Neuronal stem cell (in vitro differentiated cells): ENCODE data around the gene AHRR.

Source experiments
- DNase-seq: peaks from one replicate; pipeline ENCODE4 v3.0.0-alpha.2; 2013; ENCODE audit warnings: low spot score
- H2AFZ ChIP-seq: one replicate; pipeline ENCODE4 v1.6.1; 2013; ENCODE audit warnings: mild to moderate bottlenecking, low read length, inconsistent platforms
- H2AK5ac ChIP-seq: 2 replicates; pipeline ENCODE4 v1.6.1; 2013; ENCODE audit warnings: low read depth, mild to moderate bottlenecking, inconsistent platforms, low read length, moderate library complexity, mixed read lengths
- H2BK120ac ChIP-seq: 2 replicates; pipeline ENCODE4 v1.6.1; 2013; ENCODE audit warnings: low read depth, mild to moderate bottlenecking, inconsistent platforms, low read length, moderate library complexity, mixed read lengths
- H2BK12ac ChIP-seq: one replicate; pipeline ENCODE4 v1.6.1; 2013; ENCODE audit warnings: low read length, inconsistent platforms
- H2BK15ac ChIP-seq: 2 replicates; pipeline ENCODE4 v1.6.1; 2013; ENCODE audit warnings: mild to moderate bottlenecking, low read length, inconsistent platforms, mixed read lengths
- H2BK5ac ChIP-seq: one replicate; pipeline ENCODE4 v1.6.1; 2013; ENCODE audit warnings: inconsistent platforms, mild to moderate bottlenecking, low read length, moderate library complexity
- H3K14ac ChIP-seq: one replicate; pipeline ENCODE4 v1.6.1; 2013; ENCODE audit warnings: low read length, inconsistent platforms
- H3K18ac ChIP-seq: 2 replicates; pipeline ENCODE4 v1.6.1; 2013; ENCODE audit warnings: low read length, inconsistent platforms
- H3K23ac ChIP-seq: 2 replicates; pipeline ENCODE4 v1.6.1; 2013; ENCODE audit warnings: low read depth, mild to moderate bottlenecking, mixed read lengths, low read length, inconsistent platforms; ENCODE audit not compliant: poor library complexity
- H3K27ac ChIP-seq: replicated peaks from 3 replicates; pipeline ENCODE4 v1.5.1; 2013; ENCODE audit warnings: low read length, inconsistent platforms
- H3K27me3 ChIP-seq, 3 experiments: 2 replicates each; pipeline ENCODE4 v1.6.1; 2013; ENCODE audit warnings: low read length in 3 of 3, mild to moderate bottlenecking in 2 of 3, inconsistent platforms in 1 of 3, low read depth in 1 of 3, mixed read lengths in 1 of 3, moderate library complexity in 1 of 3; ENCODE audit not compliant: control insufficient read depth in 3 of 3, insufficient read depth in 3 of 3
- H3K36me3 ChIP-seq, 2 donors: replicated peaks in 1 of 2; 2 replicates each; pipeline ENCODE4 v1.6.1; 2013; ENCODE audit warnings: low read length in 2 of 2; ENCODE audit not compliant: control insufficient read depth in 2 of 2, insufficient read depth in 2 of 2
- H3K4ac ChIP-seq: 2 replicates; pipeline ENCODE4 v1.6.1; 2013; ENCODE audit warnings: inconsistent platforms, mild to moderate bottlenecking, low read length, moderate library complexity
- H3K4me1 ChIP-seq, 2 donors: 1 replicate in 1 of 2; 2 replicates in 1 of 2; pipeline ENCODE4 v1.6.1; 2013; ENCODE audit warnings: low read length in 2 of 2, low read depth in 1 of 2; ENCODE audit not compliant: control insufficient read depth in 2 of 2, insufficient read depth in 1 of 2
- H3K4me2 ChIP-seq: one replicate; pipeline ENCODE4 v1.6.1; 2013; ENCODE audit warnings: mild to moderate bottlenecking, low read length, inconsistent platforms; ENCODE audit not compliant: insufficient read depth, poor library complexity, severe bottlenecking
- H3K4me3 ChIP-seq, 2 donors: 2 replicates each; pipeline ENCODE4 v1.5.1; 2013; ENCODE audit warnings: low read length in 2 of 2, mild to moderate bottlenecking in 2 of 2, inconsistent platforms in 1 of 2, moderate library complexity in 1 of 2
- H3K79me1 ChIP-seq: one replicate; pipeline ENCODE4 v1.6.1; 2013; ENCODE audit warnings: low read depth, mild to moderate bottlenecking, inconsistent platforms, low read length, moderate library complexity
- H3K9ac ChIP-seq: one replicate; pipeline ENCODE4 v1.6.1; 2013; ENCODE audit warnings: mild to moderate bottlenecking, low read depth, low read length, inconsistent platforms; ENCODE audit not compliant: poor library complexity
- H3K9me3 ChIP-seq, 2 donors: replicated peaks in 1 of 2; 2 replicates each; pipeline versions ENCODE3 to v1.6.1; 2013; ENCODE audit warnings: low read length in 2 of 2, mild to moderate bottlenecking in 2 of 2, inconsistent platforms in 1 of 2, low read depth in 1 of 2, mixed read lengths in 1 of 2, moderate library complexity in 1 of 2; ENCODE audit not compliant: control insufficient read depth in 2 of 2, insufficient read depth in 1 of 2
- H4K8ac ChIP-seq: one replicate; pipeline ENCODE4 v1.6.1; 2013; ENCODE audit warnings: low read depth, mild to moderate bottlenecking, inconsistent platforms, low read length, moderate library complexity
- H4K91ac ChIP-seq: one replicate; pipeline ENCODE4 v1.6.1; 2013; ENCODE audit warnings: low read length, low read depth, mild to moderate bottlenecking, inconsistent platforms; ENCODE audit not compliant: poor library complexity
- WGBS, 2 donors: extraction: QIAGEN DNeasy Blood & Tissue Kit; methylation state at CpG; one replicate each; pipeline ENCODE4 v1.1.7; 2013; ENCODE audit warnings: missing lambda C conversion rate in 2 of 2, mixed read lengths in 1 of 2; ENCODE audit not compliant: insufficient read length in 2 of 2, insufficient replicate concordance in 1 of 2; ENCODE audit errors: extremely low coverage in 2 of 2; 5-methylcytosine and 5-hydroxymethylcytosine counted together

The AHRR gene

DNA sequence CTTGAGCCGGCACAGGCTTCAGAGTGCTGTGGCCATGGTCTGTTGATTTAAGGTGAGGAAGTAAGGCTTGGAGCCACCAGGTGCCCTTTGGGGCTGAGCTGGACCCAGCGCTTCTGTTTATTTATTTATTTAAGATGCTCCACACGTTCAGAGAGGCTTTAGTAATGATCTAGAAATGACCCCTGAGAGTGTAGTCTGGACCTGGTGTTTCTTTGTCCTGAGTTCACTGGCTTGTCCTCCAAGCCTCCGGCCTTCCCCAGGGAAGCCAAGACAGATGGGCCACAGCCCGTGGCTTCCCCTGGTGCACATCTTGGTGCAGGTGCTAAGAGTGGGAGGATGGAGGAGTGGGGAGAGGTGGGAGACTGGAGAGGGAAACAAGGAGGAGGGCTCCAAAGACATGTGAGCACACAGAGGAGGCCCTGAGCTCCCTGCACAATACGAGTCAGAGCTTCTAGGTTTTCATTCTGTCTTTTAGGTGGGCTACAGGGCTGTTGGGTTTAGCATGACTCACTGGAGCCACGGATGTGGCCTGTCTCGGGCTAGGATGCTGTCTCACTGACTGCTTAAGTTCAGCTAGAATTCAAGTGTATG, 56.9 kb downstream of the AHRR start:
- Histone ChIP-seq H4K8ac (no peak overlapping the region), H2BK5ac (no peak overlapping the region), H3K27ac (no peak overlapping the region), H3K14ac (no peak overlapping the region), H3K23ac (no peak overlapping the region), H3K9me3 (peaks cover 0 to 7% of the 10 kb centered on the region in 2 donors), H2AK5ac (no peak overlapping the region), H4K91ac (no peak overlapping the region), H3K27me3 (peaks cover 0 to 24% (median 15%) of the 10 kb centered on the region in 3 experiments), H3K4me1 (peaks cover under 1 to 11% of the 10 kb centered on the region in 2 donors), H3K9ac (no peak overlapping the region), H3K4me3 (no peak overlapping the region), H3K36me3 (no peaks in the 10 kb centered on the region), H3K4me2 (no peak overlapping the region), H2BK120ac (no peak overlapping the region), H3K18ac (no peak overlapping the region), H3K79me1 (no peaks in the 10 kb centered on the region), H2BK15ac (no peak overlapping the region), H2AFZ (peak overlapping the region; percentile 27), H2BK12ac (no peak overlapping the region), H3K4ac (no peak overlapping the region)
- DNase-seq, result no peak
- no CpG with 5 or more reads among the region's 8 CpGs for WGBS, 2 donors

DNA sequence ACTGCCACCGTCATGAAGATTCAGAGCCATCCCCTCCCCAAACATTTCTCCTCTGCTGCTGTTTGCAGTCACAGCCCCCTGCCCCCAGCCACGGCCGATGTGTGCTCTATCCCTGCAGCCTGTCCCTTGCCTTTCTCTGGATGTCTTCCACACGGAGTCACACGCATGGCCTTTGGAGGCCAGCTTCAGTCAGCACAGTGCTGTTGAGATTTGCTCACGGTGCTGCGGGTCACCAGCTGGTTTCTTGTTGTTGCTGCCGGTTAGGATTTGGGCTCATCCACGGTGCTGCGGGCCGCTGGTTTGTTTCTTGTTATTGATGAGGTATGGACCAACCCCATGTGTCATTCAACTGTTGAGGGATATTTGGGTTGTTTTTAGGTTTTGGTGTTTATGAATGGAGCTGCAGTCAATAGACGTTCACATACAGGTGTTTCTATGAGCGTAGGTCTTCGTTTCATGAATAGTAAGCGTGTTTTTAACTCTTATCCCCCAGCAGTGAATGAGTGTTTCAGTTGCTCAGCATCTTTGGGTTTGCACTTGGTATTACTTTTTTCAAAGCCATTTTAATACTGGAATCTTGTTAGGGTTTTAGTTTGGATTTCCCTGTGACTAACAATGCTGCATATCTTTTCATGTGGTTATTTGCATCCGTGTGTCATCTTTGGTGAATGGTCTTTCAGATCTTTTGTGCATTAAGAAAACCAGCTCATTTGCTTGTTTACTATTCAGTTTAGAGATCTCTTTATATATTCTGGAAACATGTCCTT, 57.6 kb downstream of the AHRR start:
- Histone ChIP-seq H4K8ac (no peak overlapping the region), H4K91ac (no peak overlapping the region), H3K4me2 (no peak overlapping the region), H3K27ac (no peak overlapping the region), H3K4me1 (peaks cover 0 to 7% of the 10 kb centered on the region in 2 donors), H3K79me1 (no peaks in the 10 kb centered on the region), H3K4me3 (peak overlapping the region in 1 of 2 donors; percentile 59), H2BK15ac (no peak overlapping the region), H3K9ac (no peak overlapping the region), H2BK5ac (no peak overlapping the region), H3K14ac (no peak overlapping the region), H2BK12ac (no peak overlapping the region), H3K23ac (no peak overlapping the region), H3K4ac (no peak overlapping the region), H3K27me3 (peaks cover 0 to 20% (median 9%) of the 10 kb centered on the region in 3 experiments), H2AK5ac (no peak overlapping the region), H3K18ac (no peak overlapping the region), H2AFZ (peak overlapping the region; percentile 27), H3K36me3 (no peaks in the 10 kb centered on the region), H2BK120ac (no peak overlapping the region), H3K9me3 (peaks cover 0 to 7% of the 10 kb centered on the region in 2 donors)
- DNase-seq, result no peak
- WGBS, 2 donors, result no CpG with 5 or more reads among the region's 16 CpGs

GRCh38 chr5:380701-381309, 59.3 kb downstream of the AHRR start:
- Histone ChIP-seq H3K27ac (no peak overlapping the region), H3K14ac (no peak overlapping the region), H3K23ac (no peak overlapping the region), H2AK5ac (no peak overlapping the region), H3K4me2 (no peak overlapping the region), H3K4me3 (no peak overlapping the region), H3K79me1 (no peaks in the 10 kb centered on the region), H3K9me3 (peaks cover 1 to 15% of the 10 kb centered on the region in 2 donors), H3K36me3 (no peaks in the 10 kb centered on the region), H2AFZ (no peak overlapping the region), H2BK15ac (no peak overlapping the region), H3K27me3 (peaks cover 0 to 5% (median 0%) of the 10 kb centered on the region in 3 experiments), H2BK120ac (no peak overlapping the region), H3K4ac (no peak overlapping the region), H2BK5ac (no peak overlapping the region), H2BK12ac (no peak overlapping the region), H3K18ac (no peak overlapping the region), H4K91ac (no peak overlapping the region), H3K9ac (no peak overlapping the region), H4K8ac (no peak overlapping the region), H3K4me1 (peaks cover 0 to 2% of the 10 kb centered on the region in 2 donors)
- no peak for DNase-seq
- no CpG with 5 or more reads among the region's 2 CpGs for WGBS, 2 donors

GRCh38 chr5:383066-383465, 61.6 kb downstream of the AHRR start:
- no peak for DNase-seq
- Histone ChIP-seq H3K14ac (no peak overlapping the region), H2BK12ac (no peak overlapping the region), H2BK15ac (no peak overlapping the region), H4K91ac (no peak overlapping the region), H2AFZ (no peak overlapping the region), H2AK5ac (no peak overlapping the region), H3K36me3 (no peaks in the 10 kb centered on the region), H3K27ac (no peak overlapping the region), H3K9ac (no peak overlapping the region), H3K23ac (no peak overlapping the region), H3K18ac (no peak overlapping the region), H2BK120ac (no peak overlapping the region), H3K4me3 (no peak overlapping the region), H2BK5ac (no peak overlapping the region), H3K9me3 (peaks cover 4 to 18% of the 10 kb centered on the region in 2 donors), H3K79me1 (no peaks in the 10 kb centered on the region), H3K4me2 (no peak overlapping the region), H3K27me3 (no peaks in the 10 kb centered on the region), H4K8ac (no peak overlapping the region), H3K4ac (no peak overlapping the region), H3K4me1 (peaks cover 0 to 2% of the 10 kb centered on the region in 2 donors)
